Glutamatergic neuron (in vitro differentiated cells): ENCODE data around the gene LILRB5. TPM values are rescaled to one million over a fixed set of nuclear protein-coding genes. Genes with fewer than 3 reads are reported as not detected.
"Not testable (repeated sequence)": the region's sequence is repeated elsewhere in the genome, so short reads cannot be mapped to it uniquely, and the experiment has no call there.

Source experiments
- DNase-seq: peaks from one replicate; pipeline ENCODE4 v3.0.0; 2022
- H3K27ac Mint-ChIP-seq: one replicate; pipeline ENCODE4 v1.8.0; 2020; ENCODE audit warnings: mild to moderate bottlenecking, mixed read lengths, inconsistent platforms; ENCODE audit not compliant: unreplicated experiment
- H3K27me3 Mint-ChIP-seq: one replicate; pipeline ENCODE4 v1.8.0; 2020; ENCODE audit warnings: mild to moderate bottlenecking, moderate library complexity, mixed read lengths, inconsistent platforms; ENCODE audit not compliant: unreplicated experiment
- H3K36me3 Mint-ChIP-seq: one replicate; pipeline ENCODE4 v1.8.0; 2020; ENCODE audit warnings: mild to moderate bottlenecking, mixed read lengths, inconsistent platforms; ENCODE audit not compliant: unreplicated experiment
- H3K4me1 Mint-ChIP-seq: one replicate; pipeline ENCODE4 v1.8.0; 2020; ENCODE audit warnings: mild to moderate bottlenecking, low read depth, mixed read lengths, inconsistent platforms; ENCODE audit not compliant: unreplicated experiment
- H3K4me3 Mint-ChIP-seq: one replicate; pipeline ENCODE4 v1.8.0; 2020; ENCODE audit warnings: mild to moderate bottlenecking, mixed read lengths, inconsistent platforms; ENCODE audit not compliant: unreplicated experiment
- H3K9me3 Mint-ChIP-seq: one replicate; pipeline ENCODE4 v1.8.0; 2020; ENCODE audit warnings: mild to moderate bottlenecking, moderate library complexity, mixed read lengths, inconsistent platforms; ENCODE audit not compliant: unreplicated experiment
- CTCF ChIP-seq: fragments of 200-600 bp; sonication (generic); IDR thresholded peaks from one replicate; pipeline ENCODE4 v1.5.0; 2021; ENCODE audit not compliant: partially characterized antibody, unreplicated experiment
- total RNA-seq: library from RNA; stranded (reverse); fragmentation: NEBNext Ultra II Directional; extraction: Animal tissue kit (Norgen Biotek cat#: 25700); gene quantifications from one replicate; pipeline ENCODE4 v1.2.1, GENCODE V29; 2021; ENCODE audit not compliant: unreplicated experiment

LILRB5 gene
- total RNA-seq, 1 donor from 2014 or later = 0.17 TPM

GRCh38 chr19:54207983-54208783, 48.9 kb downstream of the LILRB5 start:
- peaks cover 14% of the 10 kb centered on the region for H3K36me3 Mint-ChIP-seq
- H3K4me3 Mint-ChIP-seq = peak overlapping the region; percentile 49
- TF ChIP-seq CTCF = no peak
- peaks cover 20% of the 10 kb centered on the region for H3K4me1 Mint-ChIP-seq
- DNase-seq = no peak
- peaks cover 9% of the 10 kb centered on the region for H3K9me3 Mint-ChIP-seq
- peaks cover 6% of the 10 kb centered on the region for H3K27me3 Mint-ChIP-seq
- peak overlapping the region; percentile 90 for H3K27ac Mint-ChIP-seq

- H3K9me3 Mint-ChIP-seq = peaks cover 8% of the 10 kb centered on the region
- TF ChIP-seq CTCF = no peak
- peak overlapping the region; percentile 24 for H3K27ac Mint-ChIP-seq
- peaks cover 25% of the 10 kb centered on the region for H3K4me1 Mint-ChIP-seq
- no peak for DNase-seq
- no peak overlapping the region for H3K4me3 Mint-ChIP-seq
- H3K36me3 Mint-ChIP-seq = peaks cover 14% of the 10 kb centered on the region
- peaks cover 5% of the 10 kb centered on the region for H3K27me3 Mint-ChIP-seq
Measured at GRCh38 chr19:54207676-54207982, 49.4 kb downstream of the LILRB5 start.

GRCh38 chr19:54207193-54207592, 49.9 kb downstream of the LILRB5 start:
- peaks cover 14% of the 10 kb centered on the region for H3K36me3 Mint-ChIP-seq
- not testable (repeated sequence) for H3K27me3 Mint-ChIP-seq, H3K9me3 Mint-ChIP-seq, H3K4me3 Mint-ChIP-seq, DNase-seq
- H3K27ac Mint-ChIP-seq = peak overlapping the region; percentile 24
- H3K4me1 Mint-ChIP-seq = peaks cover 29% of the 10 kb centered on the region

- TF ChIP-seq CTCF = no peak
- H3K4me1 Mint-ChIP-seq = peaks cover 29% of the 10 kb centered on the region
- H3K4me3 Mint-ChIP-seq = no peak overlapping the region
- H3K27me3 Mint-ChIP-seq = peaks cover 4% of the 10 kb centered on the region
- H3K9me3 Mint-ChIP-seq = peaks cover 7% of the 10 kb centered on the region
- no peak for DNase-seq
- H3K27ac Mint-ChIP-seq = no peak overlapping the region
- peaks cover 14% of the 10 kb centered on the region for H3K36me3 Mint-ChIP-seq
Measured at GRCh38 chr19:54206831-54207177, 50.3 kb downstream of the LILRB5 start.

- TF ChIP-seq CTCF = no peak
- H3K4me1 Mint-ChIP-seq = peaks cover 28% of the 10 kb centered on the region
- H3K4me3 Mint-ChIP-seq = no peak overlapping the region
- H3K27ac Mint-ChIP-seq = no peak overlapping the region
- peaks cover 12% of the 10 kb centered on the region for H3K36me3 Mint-ChIP-seq
- peaks cover 4% of the 10 kb centered on the region for H3K27me3 Mint-ChIP-seq
- no peak for DNase-seq
- peaks cover 8% of the 10 kb centered on the region for H3K9me3 Mint-ChIP-seq
Measured at GRCh38 chr19:54206030-54206830, 50.8 kb downstream of the LILRB5 start.
